Measurements from ENCODE around the gene SEC14L5. TPM values are rescaled to one million over a fixed set of nuclear protein-coding genes. Genes with fewer than 3 reads are reported as not detected.
A peak's percentile ranks its signal among the peaks of the same experiment; 100 is the strongest.

The SEC14L5 gene
- total RNA-seq, 1 donor from 2014 or later = 0.41 TPM

- no peak overlapping the region for H3K9ac ChIP-seq
- Mint-ChIP-seq H3K36me3 (no peaks in the 10 kb centered on the region), H3K4me3 (no peak overlapping the region), H3K4me1 (peaks cover 6% of the 10 kb centered on the region), H3K27ac (no peak overlapping the region), H3K9me3 (no peaks in the 10 kb centered on the region), H3K27me3 (ENCODE audit: insufficient read depth, low read depth) (peaks cover 7% of the 10 kb centered on the region)
- H3K36me3 ChIP-seq = no peaks in the 10 kb centered on the region
- H2AFZ ChIP-seq (replicated peaks) = no peak overlapping the region
- H3K27ac ChIP-seq = no peak overlapping the region
- H3F3A ChIP-seq (ENCODE audit: low read depth) = no peaks in the 10 kb centered on the region
- no peaks in the 10 kb centered on the region for H3K27me3 ChIP-seq
- no peak overlapping the region for H3K4me2 ChIP-seq
- H3K4me1 ChIP-seq = no peaks in the 10 kb centered on the region
- no peaks in the 10 kb centered on the region for H4K20me1 ChIP-seq (ENCODE audit: low read depth)
- H3K79me2 ChIP-seq (ENCODE audit: low read depth) = no peaks in the 10 kb centered on the region
- no peaks in the 10 kb centered on the region for H3K9me3 ChIP-seq (ENCODE audit: low read depth)
- no peak overlapping the region for H3K4me3 ChIP-seq
- no peak for DNase-seq (ENCODE audit: low spot score)
- TF ChIP-seq EZH2phosphoT487 (IDR thresholded peaks at IDR 0.05) = no peak
Observed at GRCh38 chr16:4976611-4977145, 18.5 kb downstream of the SEC14L5 start.

GRCh38 chr16:4979164-4979563, 21.0 kb downstream of the SEC14L5 start:
- TF ChIP-seq EZH2 (IDR thresholded peaks at IDR 0.05) (no peak), CTCF (IDR thresholded peaks at IDR 0.05) (no peak), EZH2phosphoT487 (IDR thresholded peaks at IDR 0.05) (no peak)
- Histone ChIP-seq H2AFZ (replicated peaks) (no peak overlapping the region), H3K4me1 (no peaks in the 10 kb centered on the region), H3F3A (ENCODE audit: low read depth) (no peaks in the 10 kb centered on the region), H3K36me3 (no peaks in the 10 kb centered on the region), H3K9me3 (ENCODE audit: low read depth) (no peaks in the 10 kb centered on the region), H3K27ac (no peak overlapping the region), H3K4me2 (no peak overlapping the region), H3K4me3 (no peak overlapping the region), H3K79me2 (ENCODE audit: low read depth) (no peaks in the 10 kb centered on the region), H4K20me1 (ENCODE audit: low read depth) (no peaks in the 10 kb centered on the region), H3K27me3 (peaks cover 2% of the 10 kb centered on the region), H3K9ac (no peak overlapping the region)
- no peak overlapping the region for H3K4me3 Mint-ChIP-seq
- no peak for DNase-seq (ENCODE audit: low spot score)
- H3K27me3 Mint-ChIP-seq (ENCODE audit: insufficient read depth, low read depth) = peaks cover 5% of the 10 kb centered on the region
- H3K36me3 Mint-ChIP-seq = no peaks in the 10 kb centered on the region
- H3K9me3 Mint-ChIP-seq = peaks cover 3% of the 10 kb centered on the region
- H3K27ac Mint-ChIP-seq = peak overlapping the region; percentile 77
- peaks cover 2% of the 10 kb centered on the region for H3K4me1 Mint-ChIP-seq

- Histone ChIP-seq H2AFZ (replicated peaks) (peak overlapping the region; percentile 15), H3K4me3 (no peak overlapping the region), H3K4me1 (no peaks in the 10 kb centered on the region), H3K4me2 (no peak overlapping the region), H3K36me3 (no peaks in the 10 kb centered on the region), H3K9ac (no peak overlapping the region), H3K27me3 (peaks cover 10% of the 10 kb centered on the region), H4K20me1 (ENCODE audit: low read depth) (no peaks in the 10 kb centered on the region), H3K9me3 (ENCODE audit: low read depth) (no peaks in the 10 kb centered on the region), H3K79me2 (ENCODE audit: low read depth) (no peaks in the 10 kb centered on the region), H3K27ac (no peak overlapping the region), H3F3A (ENCODE audit: low read depth) (no peaks in the 10 kb centered on the region)
- TF ChIP-seq EZH2 (IDR thresholded peaks at IDR 0.05) = no peak
- TF ChIP-seq CTCF (IDR thresholded peaks at IDR 0.05) = no peak
- no peak for TF ChIP-seq EZH2phosphoT487 (IDR thresholded peaks at IDR 0.05)
- Mint-ChIP-seq H3K27ac (no peak overlapping the region), H3K9me3 (peaks cover 3% of the 10 kb centered on the region), H3K27me3 (ENCODE audit: insufficient read depth, low read depth) (peaks cover 6% of the 10 kb centered on the region), H3K4me3 (no peak overlapping the region), H3K4me1 (peaks cover 2% of the 10 kb centered on the region), H3K36me3 (no peaks in the 10 kb centered on the region)
- DNase-seq (ENCODE audit: low spot score) = no peak
Observed at GRCh38 chr16:4979736-4980660, 21.9 kb downstream of the SEC14L5 start.

GRCh38 chr16:4980691-4981090, 22.6 kb downstream of the SEC14L5 start:
- no peak for DNase-seq (ENCODE audit: low spot score)
- H3K9me3 ChIP-seq (ENCODE audit: low read depth) = no peaks in the 10 kb centered on the region
- no peaks in the 10 kb centered on the region for H3K36me3 ChIP-seq
- H2AFZ ChIP-seq (replicated peaks) = peak overlapping the region; percentile 15
- Mint-ChIP-seq H3K4me3 (no peak overlapping the region), H3K27ac (no peak overlapping the region), H3K9me3 (peaks cover 3% of the 10 kb centered on the region), H3K36me3 (no peaks in the 10 kb centered on the region), H3K4me1 (peaks cover 2% of the 10 kb centered on the region), H3K27me3 (ENCODE audit: insufficient read depth, low read depth) (peaks cover 5% of the 10 kb centered on the region)
- H3F3A ChIP-seq (ENCODE audit: low read depth) = no peaks in the 10 kb centered on the region
- TF ChIP-seq CTCF (IDR thresholded peaks at IDR 0.05) = no peak
- no peak for TF ChIP-seq EZH2 (IDR thresholded peaks at IDR 0.05)
- TF ChIP-seq EZH2phosphoT487 (IDR thresholded peaks at IDR 0.05) = no peak
- H3K79me2 ChIP-seq (ENCODE audit: low read depth) = no peaks in the 10 kb centered on the region
- H3K27me3 ChIP-seq = peaks cover 17% of the 10 kb centered on the region
- H4K20me1 ChIP-seq (ENCODE audit: low read depth) = no peaks in the 10 kb centered on the region
- H3K27ac ChIP-seq = no peak overlapping the region
- no peak overlapping the region for H3K4me2 ChIP-seq
- H3K4me1 ChIP-seq = no peaks in the 10 kb centered on the region
- no peak overlapping the region for H3K9ac ChIP-seq
- H3K4me3 ChIP-seq = no peak overlapping the region

Measured in neural progenitor cell (in vitro differentiated cells).